Progenitor cell of endocrine pancreas (in vitro differentiated cells): Measurements from ENCODE around the gene PAN2. TPM values are rescaled to one million over a fixed set of nuclear protein-coding genes. Genes with fewer than 3 reads are reported as not detected.

ENCODE experiments used
- DNase-seq: peaks from one replicate; pipeline ENCODE4 v3.0.0; 2021; ENCODE audit warnings: low spot score; ENCODE audit not compliant: unreplicated experiment
- H3K27ac Mint-ChIP-seq: 2 replicates; pipeline ENCODE4 v1.8.0; 2021; ENCODE audit warnings: mild to moderate bottlenecking, moderate library complexity, mixed read lengths
- H3K27me3 Mint-ChIP-seq: 2 replicates; pipeline ENCODE4 v1.8.0; 2021; ENCODE audit warnings: mixed read lengths
- H3K36me3 Mint-ChIP-seq: 2 replicates; pipeline ENCODE4 v1.8.0; 2022; ENCODE audit warnings: mixed read lengths; ENCODE audit not compliant: insufficient read depth
- H3K4me1 Mint-ChIP-seq: 2 replicates; pipeline ENCODE4 v1.8.0; 2021; ENCODE audit warnings: low read depth, mixed read lengths
- H3K4me3 Mint-ChIP-seq: 2 replicates; pipeline ENCODE4 v1.8.0; 2021; ENCODE audit warnings: low read depth, mild to moderate bottlenecking, moderate library complexity, mixed read lengths
- H3K9me3 Mint-ChIP-seq: 2 replicates; pipeline ENCODE4 v1.8.0; 2021; ENCODE audit warnings: low read depth, mixed read lengths
- total RNA-seq: library from RNA; stranded (reverse); gene quantifications from 2 replicates; pipeline ENCODE4 v1.2.1, GENCODE V29; 2021
- TF ChIP-seq, protein P1 (sequence below): fragments of 200-600 bp; sonication (generic); IDR thresholded peaks from one replicate; pipeline ENCODE4 v1.5.0; 2021; ENCODE audit warnings: antibody characterized with exemption, mild to moderate bottlenecking; ENCODE audit not compliant: unreplicated experiment

Gene PAN2
- total RNA-seq, 1 donor from 2014 or later, result 69.3 TPM

- TF ChIP-seq, protein P1, sequence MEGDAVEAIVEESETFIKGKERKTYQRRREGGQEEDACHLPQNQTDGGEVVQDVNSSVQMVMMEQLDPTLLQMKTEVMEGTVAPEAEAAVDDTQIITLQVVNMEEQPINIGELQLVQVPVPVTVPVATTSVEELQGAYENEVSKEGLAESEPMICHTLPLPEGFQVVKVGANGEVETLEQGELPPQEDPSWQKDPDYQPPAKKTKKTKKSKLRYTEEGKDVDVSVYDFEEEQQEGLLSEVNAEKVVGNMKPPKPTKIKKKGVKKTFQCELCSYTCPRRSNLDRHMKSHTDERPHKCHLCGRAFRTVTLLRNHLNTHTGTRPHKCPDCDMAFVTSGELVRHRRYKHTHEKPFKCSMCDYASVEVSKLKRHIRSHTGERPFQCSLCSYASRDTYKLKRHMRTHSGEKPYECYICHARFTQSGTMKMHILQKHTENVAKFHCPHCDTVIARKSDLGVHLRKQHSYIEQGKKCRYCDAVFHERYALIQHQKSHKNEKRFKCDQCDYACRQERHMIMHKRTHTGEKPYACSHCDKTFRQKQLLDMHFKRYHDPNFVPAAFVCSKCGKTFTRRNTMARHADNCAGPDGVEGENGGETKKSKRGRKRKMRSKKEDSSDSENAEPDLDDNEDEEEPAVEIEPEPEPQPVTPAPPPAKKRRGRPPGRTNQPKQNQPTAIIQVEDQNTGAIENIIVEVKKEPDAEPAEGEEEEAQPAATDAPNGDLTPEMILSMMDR, result no peak
- Mint-ChIP-seq H3K4me3 (peak overlapping the region; percentile 93), H3K4me1 (peaks cover 11% of the 10 kb centered on the region), H3K27me3 (no peaks in the 10 kb centered on the region), H3K9me3 (no peaks in the 10 kb centered on the region), H3K27ac (peak overlapping the region; percentile 99), H3K36me3 (no peaks in the 10 kb centered on the region)
- DNase-seq, result no peak
Observed at GRCh38 chr12:56361487-56362129, 27.8 kb upstream of the PAN2 start.

DNA sequence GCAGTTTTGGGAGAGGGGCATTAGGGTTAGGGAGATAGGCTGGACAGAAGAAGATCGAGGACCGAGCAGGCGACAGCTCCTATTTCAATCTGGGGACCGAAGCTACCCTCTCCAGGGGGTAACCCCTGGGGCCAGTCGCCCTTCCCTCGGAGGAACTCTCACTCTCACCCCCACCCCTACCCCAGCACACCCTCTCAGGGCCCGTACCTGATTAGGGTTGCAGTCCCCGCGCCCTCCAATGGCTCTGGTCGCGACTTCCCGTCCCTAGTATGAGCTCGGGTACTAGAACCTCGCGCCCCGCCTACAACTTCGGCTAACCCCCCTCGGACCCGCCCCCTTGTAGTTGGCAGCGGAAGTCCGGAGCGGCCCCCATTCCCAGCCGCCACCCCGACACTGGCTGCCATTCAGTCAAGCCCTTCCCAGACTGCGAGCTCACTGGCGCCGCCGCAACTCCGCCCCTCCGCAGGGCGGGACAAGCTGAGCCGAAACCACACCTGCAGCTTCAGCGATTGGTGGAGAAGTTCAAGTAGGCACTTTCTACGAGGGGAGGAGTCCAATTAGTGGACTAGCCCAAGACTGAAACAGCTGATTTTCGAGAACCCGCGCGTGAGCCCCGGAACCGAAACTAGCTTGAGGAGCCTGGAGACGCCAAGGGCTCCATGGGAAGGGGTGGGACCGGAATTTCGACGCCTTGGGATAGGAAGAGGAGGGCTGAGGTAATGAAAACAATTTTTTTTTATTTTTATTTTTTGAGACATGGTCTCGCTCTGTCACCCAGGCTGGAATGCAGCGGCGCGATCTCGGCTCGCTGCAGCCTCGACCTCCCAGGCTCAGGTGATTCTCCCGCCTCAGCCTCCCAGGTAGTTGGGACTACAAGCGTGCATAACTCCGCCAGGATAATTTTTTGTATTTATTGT is 26.3 kb upstream of the PAN2 start, which contains the start of gene STAT2:
STAT2 (minus strand) TSS at position 257 of the 917 bp plus-strand sequence. CDS start 3,536 bp downstream, outside the sequence.
- Mint-ChIP-seq H3K27ac (peak within 1 kb of the TSS; percentile 99), H3K4me1 (peaks cover 15% of the 10 kb centered on the region)

GRCh38 chr12:56358836-56359532 is 25.2 kb upstream of the PAN2 start:
- H3K36me3 Mint-ChIP-seq, result peaks cover 6% of the 10 kb centered on the region
- TF ChIP-seq, protein P1, result no peak
- peak overlapping the region; percentile 93 for H3K4me3 Mint-ChIP-seq
- no peaks in the 10 kb centered on the region for H3K9me3 Mint-ChIP-seq
- peaks cover 15% of the 10 kb centered on the region for H3K4me1 Mint-ChIP-seq
- no peak for DNase-seq
- H3K27ac Mint-ChIP-seq, result peak overlapping the region; percentile 99
- no peaks in the 10 kb centered on the region for H3K27me3 Mint-ChIP-seq

More for the DNA sequence above, 26.3 kb upstream of the PAN2 start, which contains the start of gene STAT2:
- peak within 1 kb of the TSS; percentile 93 for H3K4me3 Mint-ChIP-seq
- H3K36me3 Mint-ChIP-seq, result peaks cover 5% of the 10 kb centered on the region
- no peaks in the 10 kb centered on the region for H3K27me3 Mint-ChIP-seq
- no peaks in the 10 kb centered on the region for H3K9me3 Mint-ChIP-seq
- TF ChIP-seq, protein P1, result no peak
- peak; percentile 98 for DNase-seq

GRCh38 chr12:56351325-56351724 is 17.5 kb upstream of the PAN2 start:
- no peak for DNase-seq

More at GRCh38 chr12:56351325-56351724, 17.5 kb upstream of the PAN2 start:
- peaks cover 4% of the 10 kb centered on the region for H3K4me1 Mint-ChIP-seq
- H3K27me3 Mint-ChIP-seq, result no peaks in the 10 kb centered on the region
- no peak overlapping the region for H3K4me3 Mint-ChIP-seq
- H3K9me3 Mint-ChIP-seq, result no peaks in the 10 kb centered on the region
- TF ChIP-seq, protein P1, result no peak
- peaks cover 27% of the 10 kb centered on the region for H3K36me3 Mint-ChIP-seq
- no peak overlapping the region for H3K27ac Mint-ChIP-seq
